OCI-LY1 (cell line): Measurements from ENCODE around the gene PARVA.

Experiments
- H2AFZ ChIP-seq: fragments of 200-600 bp; sonication (generic), shearing (Covaris generic); 2 replicates; pipeline ENCODE4 v1.6.0; 2014; ENCODE audit warnings: antibody characterized with exemption, mild to moderate bottlenecking, low read length
- H3F3A ChIP-seq: fragments of 200-600 bp; sonication (generic), shearing (Covaris generic); 2 replicates; pipeline ENCODE4 v1.6.0; 2014; ENCODE audit warnings: mild to moderate bottlenecking, antibody characterized with exemption, low read length, moderate library complexity; ENCODE audit not compliant: insufficient read depth
- H3K27ac ChIP-seq: fragments of 200-600 bp; sonication (generic); 2 replicates; pipeline ENCODE4 v1.5.1; 2014; ENCODE audit warnings: low read length, mixed run types, mild to moderate bottlenecking, low read depth; ENCODE audit not compliant: poor library complexity, severe bottlenecking
- H3K27me3 ChIP-seq: fragments of 200-600 bp; sonication (generic); 2 replicates; pipeline ENCODE4 v1.6.0; 2014; ENCODE audit warnings: antibody characterized with exemption, mild to moderate bottlenecking, low read length, moderate library complexity; ENCODE audit not compliant: insufficient read depth
- H3K36me3 ChIP-seq: fragments of 200-600 bp; sonication (generic); 2 replicates; pipeline ENCODE4 v1.6.1; 2014; ENCODE audit warnings: mild to moderate bottlenecking, antibody characterized with exemption, low read length, moderate library complexity, mixed read lengths; ENCODE audit not compliant: insufficient read depth
- H3K4me1 ChIP-seq: fragments of 200-600 bp; sonication (generic); 2 replicates; pipeline ENCODE4 v1.5.1; 2014; ENCODE audit warnings: mild to moderate bottlenecking, low read length, moderate library complexity; ENCODE audit not compliant: insufficient read depth, severe bottlenecking
- H3K4me2 ChIP-seq: fragments of 200-600 bp; sonication (generic), shearing (Covaris generic); 2 replicates; pipeline ENCODE4 v1.6.1; 2014; ENCODE audit warnings: low read length
- H3K4me3 ChIP-seq: fragments of 200-600 bp; sonication (generic); 2 replicates; pipeline ENCODE4 v1.5.1; 2014; ENCODE audit warnings: low read length, low read depth, mild to moderate bottlenecking, mixed read lengths; ENCODE audit not compliant: poor library complexity, severe bottlenecking
- H3K79me2 ChIP-seq: fragments of 200-600 bp; shearing (Covaris generic); 2 replicates; pipeline ENCODE4 v1.6.1; 2016; ENCODE audit warnings: mixed run types, low read length, mixed read lengths; ENCODE audit not compliant: insufficient read depth
- H3K9ac ChIP-seq: fragments of 200-600 bp; sonication (generic), shearing (Covaris generic); 2 replicates; pipeline ENCODE4 v1.6.1; 2014; ENCODE audit warnings: mild to moderate bottlenecking, low read length, mixed read lengths
- H3K9me2 ChIP-seq: fragments of 200-600 bp; sonication (generic), shearing (Covaris generic); 2 replicates; pipeline ENCODE4 v1.6.1; 2014; ENCODE audit warnings: low read depth, mild to moderate bottlenecking, low read length, mixed read lengths
- H3K9me3 ChIP-seq: fragments of 200-600 bp; shearing (Covaris generic); 2 replicates; pipeline ENCODE4 v1.6.1; 2014; ENCODE audit warnings: low read length, mixed read lengths
- H4K20me1 ChIP-seq: fragments of 200-600 bp; sonication (generic), shearing (Covaris generic); 2 replicates; pipeline ENCODE4 v1.6.0; 2016; ENCODE audit warnings: mild to moderate bottlenecking, low read length; ENCODE audit not compliant: insufficient read depth
- EZH2 ChIP-seq: fragments of 200-600 bp; sonication (generic), shearing (Covaris generic); IDR thresholded peaks from 2 replicates; pipeline ENCODE4 v1.8.0; 2017; ENCODE audit warnings: borderline replicate concordance, mixed run types, mild to moderate bottlenecking, antibody characterized with exemption, low read length, moderate library complexity, mixed read lengths
- TF ChIP-seq, protein P1 (sequence below): fragments of 200-600 bp; sonication (generic), shearing (Covaris generic); IDR thresholded peaks from 2 replicates; pipeline ENCODE4 v1.5.1; 2017; ENCODE audit warnings: mild to moderate bottlenecking, antibody characterized with exemption, low read length, moderate library complexity, mixed read lengths

The PARVA gene

DNA sequence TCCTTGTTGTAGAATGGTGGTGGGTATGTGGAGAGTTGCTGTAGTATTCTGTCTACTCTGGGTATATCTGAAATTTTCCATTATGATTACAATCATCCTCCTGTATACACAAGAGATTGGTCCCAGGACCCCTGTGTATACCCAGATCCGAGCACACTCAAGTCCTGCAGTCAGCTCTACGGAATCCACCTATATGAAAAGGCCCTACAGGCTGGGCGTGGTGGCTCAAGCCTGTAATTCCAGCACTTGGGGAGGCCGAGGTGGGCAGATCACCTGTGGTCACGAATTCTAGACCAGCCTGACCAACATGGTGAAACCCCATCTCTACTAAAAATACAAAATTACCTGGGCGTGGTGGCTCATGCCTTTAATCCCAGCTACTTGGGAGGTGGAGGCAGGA, 17.2 kb downstream of the PARVA start:
- no peak overlapping the region for H3K4me2 ChIP-seq
- no peaks in the 10 kb centered on the region for H3K79me2 ChIP-seq
- no peak for TF ChIP-seq EZH2
- TF ChIP-seq, protein P1, sequence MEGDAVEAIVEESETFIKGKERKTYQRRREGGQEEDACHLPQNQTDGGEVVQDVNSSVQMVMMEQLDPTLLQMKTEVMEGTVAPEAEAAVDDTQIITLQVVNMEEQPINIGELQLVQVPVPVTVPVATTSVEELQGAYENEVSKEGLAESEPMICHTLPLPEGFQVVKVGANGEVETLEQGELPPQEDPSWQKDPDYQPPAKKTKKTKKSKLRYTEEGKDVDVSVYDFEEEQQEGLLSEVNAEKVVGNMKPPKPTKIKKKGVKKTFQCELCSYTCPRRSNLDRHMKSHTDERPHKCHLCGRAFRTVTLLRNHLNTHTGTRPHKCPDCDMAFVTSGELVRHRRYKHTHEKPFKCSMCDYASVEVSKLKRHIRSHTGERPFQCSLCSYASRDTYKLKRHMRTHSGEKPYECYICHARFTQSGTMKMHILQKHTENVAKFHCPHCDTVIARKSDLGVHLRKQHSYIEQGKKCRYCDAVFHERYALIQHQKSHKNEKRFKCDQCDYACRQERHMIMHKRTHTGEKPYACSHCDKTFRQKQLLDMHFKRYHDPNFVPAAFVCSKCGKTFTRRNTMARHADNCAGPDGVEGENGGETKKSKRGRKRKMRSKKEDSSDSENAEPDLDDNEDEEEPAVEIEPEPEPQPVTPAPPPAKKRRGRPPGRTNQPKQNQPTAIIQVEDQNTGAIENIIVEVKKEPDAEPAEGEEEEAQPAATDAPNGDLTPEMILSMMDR, result no peak

DNA sequence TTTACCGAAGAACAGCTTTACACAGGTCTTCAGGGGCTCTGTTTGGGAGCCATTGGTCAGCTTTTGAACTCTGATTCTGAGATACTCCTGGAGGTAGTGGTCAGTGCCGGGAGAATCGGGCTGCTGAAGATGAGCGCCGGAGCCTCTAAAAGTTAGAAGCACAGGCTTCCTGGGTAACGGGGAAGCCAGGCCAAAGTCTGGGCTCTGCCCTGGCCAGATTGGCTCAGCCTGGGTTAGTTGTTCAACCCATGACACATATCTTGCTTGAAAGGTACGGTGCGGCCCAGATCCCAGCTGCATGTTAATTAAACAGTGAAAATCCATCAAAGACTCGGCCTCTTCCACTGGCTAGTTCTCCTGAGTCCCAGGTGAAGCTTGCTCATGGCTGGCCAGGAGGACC, 18.0 kb downstream of the PARVA start:
- H3K36me3 ChIP-seq, result no peaks in the 10 kb centered on the region
- no peak overlapping the region for H3K9ac ChIP-seq
- no peaks in the 10 kb centered on the region for H3K79me2 ChIP-seq
- H3K27ac ChIP-seq, result no peak overlapping the region
- H3K4me3 ChIP-seq, result no peak overlapping the region
- TF ChIP-seq, protein P1, result no peak
- no peak for TF ChIP-seq EZH2
- H3K27me3 ChIP-seq, result no peaks in the 10 kb centered on the region
- no peaks in the 10 kb centered on the region for H3K9me2 ChIP-seq
- no peaks in the 10 kb centered on the region for H4K20me1 ChIP-seq
- H3K4me1 ChIP-seq, result no peaks in the 10 kb centered on the region
- no peaks in the 10 kb centered on the region for H3K9me3 ChIP-seq
- no peaks in the 10 kb centered on the region for H3F3A ChIP-seq
- H3K4me2 ChIP-seq, result no peak overlapping the region
- H2AFZ ChIP-seq, result no peak overlapping the region

More for the DNA sequence above, 17.2 kb downstream of the PARVA start:
- H3K27ac ChIP-seq, result no peak overlapping the region
- H3K4me1 ChIP-seq, result no peaks in the 10 kb centered on the region
- H3F3A ChIP-seq, result no peaks in the 10 kb centered on the region
- no peak overlapping the region for H3K4me3 ChIP-seq
- H3K9ac ChIP-seq, result no peak overlapping the region
- no peaks in the 10 kb centered on the region for H3K9me2 ChIP-seq
- H3K36me3 ChIP-seq, result no peaks in the 10 kb centered on the region
- H4K20me1 ChIP-seq, result no peaks in the 10 kb centered on the region
- H2AFZ ChIP-seq, result no peak overlapping the region
- no peaks in the 10 kb centered on the region for H3K27me3 ChIP-seq
- no peaks in the 10 kb centered on the region for H3K9me3 ChIP-seq

DNA sequence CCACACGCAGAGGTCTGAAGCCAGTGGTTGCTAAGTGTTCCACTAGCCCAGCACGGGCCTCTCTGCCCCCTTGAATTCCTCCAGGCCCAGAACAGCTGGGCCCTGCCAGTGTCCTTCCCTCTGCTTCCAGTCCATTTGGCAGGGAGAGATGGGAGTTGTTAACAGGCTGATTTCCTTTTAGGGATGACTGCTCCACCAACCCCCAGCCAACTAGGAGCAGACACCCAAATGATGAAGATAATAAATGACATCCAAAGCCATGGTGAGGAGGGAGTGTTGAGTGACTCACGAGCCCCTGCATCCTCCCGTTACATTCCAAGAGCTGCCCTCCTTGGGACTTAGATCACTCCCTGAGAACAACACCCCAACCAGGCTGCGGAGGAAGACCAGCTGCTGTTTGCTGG, 20.6 kb downstream of the PARVA start:
- Histone ChIP-seq H3K36me3 (no peaks in the 10 kb centered on the region), H2AFZ (no peak overlapping the region), H3K79me2 (no peaks in the 10 kb centered on the region), H3K9me2 (no peaks in the 10 kb centered on the region), H4K20me1 (no peaks in the 10 kb centered on the region), H3K4me2 (no peak overlapping the region), H3K4me3 (no peak overlapping the region), H3K27me3 (no peaks in the 10 kb centered on the region), H3F3A (no peaks in the 10 kb centered on the region), H3K27ac (no peak overlapping the region), H3K9me3 (no peaks in the 10 kb centered on the region), H3K9ac (no peak overlapping the region), H3K4me1 (no peaks in the 10 kb centered on the region)
- TF ChIP-seq EZH2, result no peak
- TF ChIP-seq, protein P1, result no peak
